HepG2 (cell line): ENCODE measurements around the gene STK10. TPM values are rescaled to one million over a fixed set of nuclear protein-coding genes. Genes with fewer than 3 reads are reported as not detected.

Experiments used
- ATAC-seq: fragments of 200-7000 bp; cut with Tn5 transposase; 3 replicates; pipeline ENCODE4 v1.9.1; 2020; ENCODE audit warnings: mild to moderate bottlenecking, moderate library complexity
- BruUV-seq: library from RNA; stranded (reverse); fragments of 400-500 nt; replicated peaks from 2 replicates; lab custom pipeline; 2021; lab: Mats Ljungman, UMichigan
- CTCF ChIA-PET: fragments of 300-600 bp; formaldehyde crosslinking; extraction: SDS; loops from one replicate; lab custom pipeline; 2021; ENCODE audit warnings: low total read pairs, inconsistent platforms, low intra/inter-chr PET ratio; lab: Yijun Ruan, JAX
- POLR2A ChIA-PET: fragments of 350-600 bp; sonication (Branson Sonifier 250); formaldehyde crosslinking; loops from one replicate; lab custom pipeline; 2020; ENCODE audit warnings: antibody characterized with exemption, inconsistent platforms; lab: Yijun Ruan, JAX
- DNase-seq: peaks from one replicate; pipeline ENCODE4 v3.0.0-alpha.2; 2015; ENCODE audit warnings: low spot score
- FAIRE-seq: peaks from 3 replicates; lab custom pipeline; 2011; peaks lifted over from hg19 to GRCh38; lab: Jason Lieb, UNC
- H2AFZ ChIP-seq: one replicate; pipeline ENCODE4 v1.6.1; 2011; ENCODE audit warnings: low read length, inconsistent platforms
- H3K27ac ChIP-seq: fragments of 300-600 bp; 3 replicates; pipeline ENCODE4 v1.8.0; 2011; ENCODE audit warnings: mixed run types, mild to moderate bottlenecking, mixed read lengths, low read length, inconsistent platforms; ENCODE audit not compliant: insufficient read depth; ENCODE audit errors: extremely low read length
- H3K27me3 ChIP-seq, 2 experiments: fragments of 200-600 bp in 1 of 2; 2 replicates in 1 of 2; 3 replicates in 1 of 2; pipeline versions ENCODE4 v1.6.0 to v1.8.0; 2011; ENCODE audit warnings: low read length in 2 of 2, mild to moderate bottlenecking in 2 of 2, moderate library complexity in 2 of 2, inconsistent platforms in 1 of 2; ENCODE audit not compliant: insufficient read depth in 2 of 2, control insufficient read depth in 1 of 2
- H3K36me3 ChIP-seq, 2 experiments: fragments of 200-600 bp in 1 of 2; replicated peaks in 1 of 2; 2 replicates in 1 of 2; 3 replicates in 1 of 2; pipeline versions ENCODE4 v1.5.1 to v1.8.0; 2011; ENCODE audit warnings: low read length in 2 of 2, inconsistent platforms in 1 of 2; ENCODE audit not compliant: insufficient read depth in 2 of 2, control insufficient read depth in 1 of 2
- H3K4me1 ChIP-seq: 2 replicates; pipeline ENCODE4 v1.5.1; 2012; ENCODE audit warnings: low read length, inconsistent platforms; ENCODE audit not compliant: insufficient read depth
- H3K4me2 ChIP-seq: 2 replicates; pipeline ENCODE4 v1.6.0; 2011; ENCODE audit warnings: low read depth, low read length, inconsistent platforms
- H3K4me3 ChIP-seq, 3 experiments: fragments of 200-600 bp in 1 of 3; sonication (generic), shearing (Covaris generic) in 1 of 3; replicated peaks in 1 of 3; 2 replicates each; pipeline ENCODE4 v1.5.1; 2011 to 2016; ENCODE audit warnings: low read length in 3 of 3, inconsistent platforms in 2 of 3, low read depth in 2 of 3, mild to moderate bottlenecking in 2 of 3, control low read depth in 1 of 3, mixed read lengths in 1 of 3; ENCODE audit not compliant: insufficient read depth in 1 of 3
- H3K79me2 ChIP-seq: one replicate; pipeline ENCODE4 v1.6.1; 2011; ENCODE audit warnings: low read length, inconsistent platforms; ENCODE audit not compliant: insufficient read depth
- H3K9ac ChIP-seq: 2 replicates; pipeline ENCODE4 v1.6.0; 2011; ENCODE audit warnings: mild to moderate bottlenecking, low read depth, low read length, inconsistent platforms; ENCODE audit not compliant: insufficient read depth
- H3K9me3 ChIP-seq: 2 replicates; pipeline ENCODE4 v1.5.1; 2012; ENCODE audit warnings: mild to moderate bottlenecking, low read length
- H4K20me1 ChIP-seq: 2 replicates; pipeline ENCODE4 v1.6.0; 2011; ENCODE audit warnings: inconsistent platforms, mild to moderate bottlenecking, low read length, moderate library complexity; ENCODE audit not compliant: insufficient read depth
- CAMTA2 ChIP-seq: sonication (generic); formaldehyde crosslinking; IDR thresholded peaks from 2 replicates; pipeline ENCODE4 v1.4.0; 2020; ENCODE audit warnings: mild to moderate bottlenecking, missing genetic modification reagents, borderline replicate concordance
- CENPX ChIP-seq: sonication (generic); formaldehyde crosslinking; IDR thresholded peaks from 2 replicates; pipeline ENCODE4 v1.9.0; 2021; ENCODE audit warnings: mild to moderate bottlenecking, missing genetic modification reagents, moderate library complexity
- CSRNP2 ChIP-seq: sonication (generic); formaldehyde crosslinking; conservative IDR thresholded peaks from 2 replicates; pipeline ENCODE4 v1.8.0; 2022; ENCODE audit warnings: low read depth, missing genetic modification reagents
- FOSL1 ChIP-seq: sonication (generic); formaldehyde crosslinking; IDR thresholded peaks from 2 replicates; pipeline ENCODE4 v1.9.0; 2021; ENCODE audit warnings: missing genetic modification reagents, borderline replicate concordance
- MYC ChIP-seq: sonication (generic); formaldehyde crosslinking; IDR thresholded peaks from 2 replicates; pipeline ENCODE4 v1.9.0; 2021; ENCODE audit warnings: missing genetic modification reagents, borderline replicate concordance
- NFE2L2 ChIP-seq: fragments of 150-350 bp; IDR thresholded peaks from 2 replicates; pipeline ENCODE4 v1.6.1; 2014; ENCODE audit warnings: low read length
- SETDB1 ChIP-seq: sonication (generic); formaldehyde crosslinking; IDR thresholded peaks from 2 replicates; pipeline ENCODE4 v1.5.1; 2020; ENCODE audit warnings: missing genetic modification reagents, mild to moderate bottlenecking, borderline replicate concordance
- TBL1XR1 ChIP-seq: fragments of 150-350 bp; IDR thresholded peaks from 2 replicates; pipeline ENCODE4 v1.6.1; 2014; ENCODE audit warnings: borderline replicate concordance, low read length; ENCODE audit not compliant: partially characterized antibody
- ZBTB43 ChIP-seq: sonication (generic); formaldehyde crosslinking; conservative IDR thresholded peaks from 2 replicates; pipeline ENCODE4 v1.4.0; 2020; ENCODE audit warnings: missing genetic modification reagents
- ZNF710 ChIP-seq: sonication (generic); formaldehyde crosslinking; IDR thresholded peaks from 2 replicates; pipeline ENCODE4 v1.5.0; 2020; ENCODE audit warnings: mild to moderate bottlenecking, missing genetic modification reagents, borderline replicate concordance
- ZNF891 ChIP-seq: sonication (generic); formaldehyde crosslinking; IDR thresholded peaks from 2 replicates; pipeline ENCODE4 v1.5.0; 2020; ENCODE audit warnings: mild to moderate bottlenecking, missing genetic modification reagents
- ZSCAN29 ChIP-seq: sonication (generic); formaldehyde crosslinking; conservative IDR thresholded peaks from 2 replicates; pipeline ENCODE4 v1.4.0; 2020; ENCODE audit warnings: mild to moderate bottlenecking, missing genetic modification reagents
- WGBS: methylation state at CpG from one replicate; pipeline ENCODE4 v1.1.6; 2017; ENCODE audit warnings: low lambda C conversion rate; 5-methylcytosine and 5-hydroxymethylcytosine counted together
- in situ Hi-C: cut with HindIII; loops from 2 replicates; pipeline ENCODE4 v1.10.0; 2017; ENCODE audit warnings: low pct_unique_long_range_greater_than_20kb; ENCODE audit not compliant: extremely low pct_ligation_motif_present
- intact Hi-C: fragments of 100-400 bp; cut with micrococcal nuclease; formaldehyde crosslinking; loops from one replicate; pipeline ENCODE4 v1.10.0; 2022; ENCODE audit not compliant: unreplicated experiment
- polyA plus RNA-seq, 8 experiments: library from polyadenylated mRNA; depleted of rRNA in 3 of 8; stranded (reverse) in 7 of 8; unstranded in 1 of 8; fragments of >200 nt; fragmentation: Illumina TruSeq in 4 of 8; extraction: Trizol in 4 of 8; gene quantifications; 2 replicates each; pipeline versions ENCODE4 v1.2.1 to v1.2.3, GENCODE V29; 2011 to 2016; ENCODE audit warnings: low read depth in 4 of 8, missing spikeins in 1 of 8, mixed read lengths in 1 of 8; ENCODE audit not compliant: insufficient read depth in 1 of 8
- total RNA-seq, 5 experiments: library from RNA; depleted of rRNA; stranded (reverse); fragments of >200 nt; fragmentation: Illumina TruSeq; extraction: Trizol; gene quantifications; 2 replicates each; pipeline ENCODE4 v1.2.3, GENCODE V29; 2016; ENCODE audit warnings: low read depth in 1 of 5
- TF ChIP-seq, protein P1 (sequence below): sonication (generic); formaldehyde crosslinking; IDR thresholded peaks from 2 replicates; pipeline ENCODE4 v1.9.0; 2021; ENCODE audit warnings: missing genetic modification reagents, borderline replicate concordance
- TF ChIP-seq, protein P2 (sequence below): sonication (generic); formaldehyde crosslinking; IDR thresholded peaks from 2 replicates; pipeline ENCODE4 v1.4.0; 2020; ENCODE audit warnings: missing genetic modification reagents, borderline replicate concordance

The STK10 gene
- total and polyA plus RNA-seq, 2 of the 13 experiments (the other 11 are each of a cell fraction or from before 2014, with no cell fraction given) = 7.0 to 7.2 TPM

GRCh38 chr5:172064766-172065165, 123.3 kb downstream of the STK10 start:
- ATAC-seq (no peak), FAIRE-seq (no peak), DNase-seq (no peak)
- Histone ChIP-seq H3K79me2 (no peaks in the 10 kb centered on the region), H3K4me1 (no peaks in the 10 kb centered on the region), H2AFZ (no peak overlapping the region), H3K9ac (no peak overlapping the region), H4K20me1 (no peaks in the 10 kb centered on the region), H3K27ac (no peak overlapping the region), H3K4me2 (no peak overlapping the region), H3K27me3 (no peaks in the 10 kb centered on the region), H3K4me3 (no peak overlapping the region), H3K36me3 (peaks cover 0 to 13% of the 10 kb centered on the region in 2 experiments; a peak in 1 of 5 replicates), H3K9me3 (no peaks in the 10 kb centered on the region)
- ChIA-PET CTCF (no interaction called here), POLR2A (no interaction called here)
- no TSS peak for BruUV-seq
- WGBS = 81% methylated on average over 9 of the region's 9 CpGs
- in situ Hi-C loops = no loop called here
- intact Hi-C loops = no loop called here
- TF ChIP-seq SETDB1 = no peak
- no peak for TF ChIP-seq TBL1XR1
- TF ChIP-seq ZNF710 = no peak
- TF ChIP-seq CENPX (CRISPR knock-in tag) = no peak
- TF ChIP-seq, protein P1, sequence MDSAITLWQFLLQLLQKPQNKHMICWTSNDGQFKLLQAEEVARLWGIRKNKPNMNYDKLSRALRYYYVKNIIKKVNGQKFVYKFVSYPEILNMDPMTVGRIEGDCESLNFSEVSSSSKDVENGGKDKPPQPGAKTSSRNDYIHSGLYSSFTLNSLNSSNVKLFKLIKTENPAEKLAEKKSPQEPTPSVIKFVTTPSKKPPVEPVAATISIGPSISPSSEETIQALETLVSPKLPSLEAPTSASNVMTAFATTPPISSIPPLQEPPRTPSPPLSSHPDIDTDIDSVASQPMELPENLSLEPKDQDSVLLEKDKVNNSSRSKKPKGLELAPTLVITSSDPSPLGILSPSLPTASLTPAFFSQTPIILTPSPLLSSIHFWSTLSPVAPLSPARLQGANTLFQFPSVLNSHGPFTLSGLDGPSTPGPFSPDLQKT (CRISPR knock-in tag) = no peak
- TF ChIP-seq MYC (CRISPR knock-in tag) = no peak
- TF ChIP-seq CSRNP2 (CRISPR knock-in tag) = no peak
- TF ChIP-seq CAMTA2 (CRISPR knock-in tag) = no peak
- TF ChIP-seq FOSL1 (CRISPR knock-in tag) = no peak
- TF ChIP-seq ZSCAN29 (CRISPR knock-in tag) = no peak
- no peak for TF ChIP-seq NFE2L2
- TF ChIP-seq ZNF891 (CRISPR knock-in tag) = no peak
- no peak for TF ChIP-seq ZBTB43 (CRISPR knock-in tag)
- TF ChIP-seq, protein P2, sequence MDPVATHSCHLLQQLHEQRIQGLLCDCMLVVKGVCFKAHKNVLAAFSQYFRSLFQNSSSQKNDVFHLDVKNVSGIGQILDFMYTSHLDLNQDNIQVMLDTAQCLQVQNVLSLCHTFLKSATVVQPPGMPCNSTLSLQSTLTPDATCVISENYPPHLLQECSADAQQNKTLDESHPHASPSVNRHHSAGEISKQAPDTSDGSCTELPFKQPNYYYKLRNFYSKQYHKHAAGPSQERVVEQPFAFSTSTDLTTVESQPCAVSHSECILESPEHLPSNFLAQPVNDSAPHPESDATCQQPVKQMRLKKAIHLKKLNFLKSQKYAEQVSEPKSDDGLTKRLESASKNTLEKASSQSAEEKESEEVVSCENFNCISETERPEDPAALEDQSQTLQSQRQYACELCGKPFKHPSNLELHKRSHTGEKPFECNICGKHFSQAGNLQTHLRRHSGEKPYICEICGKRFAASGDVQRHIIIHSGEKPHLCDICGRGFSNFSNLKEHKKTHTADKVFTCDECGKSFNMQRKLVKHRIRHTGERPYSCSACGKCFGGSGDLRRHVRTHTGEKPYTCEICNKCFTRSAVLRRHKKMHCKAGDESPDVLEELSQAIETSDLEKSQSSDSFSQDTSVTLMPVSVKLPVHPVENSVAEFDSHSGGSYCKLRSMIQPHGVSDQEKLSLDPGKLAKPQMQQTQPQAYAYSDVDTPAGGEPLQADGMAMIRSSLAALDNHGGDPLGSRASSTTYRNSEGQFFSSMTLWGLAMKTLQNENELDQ (CRISPR knock-in tag) = no peak
